GM18502 (cell line): ENCODE results near the gene BCL2.

Source experiments
- ATAC-seq: cut with Tn5 transposase; IDR thresholded peaks from one replicate; pipeline ENCODE4 v1.9.1; 2021; ENCODE audit warnings: mild to moderate bottlenecking; ENCODE audit not compliant: unreplicated experiment, poor library complexity

Gene BCL2

GRCh38 chr18:63078471-63078870, 241.1 kb downstream of the BCL2 start:
- peak; percentile 85 for ATAC-seq

GRCh38 chr18:63074981-63075404, 244.6 kb downstream of the BCL2 start:
- ATAC-seq: peak; percentile 48

GRCh38 chr18:63073481-63073880, 246.1 kb downstream of the BCL2 start:
- ATAC-seq: peak; percentile 40
